Stimulated activated CD4-positive, alpha-beta T cell treated with anti-CD3 and anti-CD28 coated beads, Interleukin-15, amount 100 ng/mL, for 1 hour (primary cell): ENCODE results near the gene HAUS8.
"Not testable (repeated sequence)": the region's sequence is repeated elsewhere in the genome, so short reads cannot be mapped to it uniquely, and the experiment has no call there.

Experiments
- DNase-seq, 2 donors: peaks; one replicate each; pipeline ENCODE4 v3.0.0-alpha.2; 2020; ENCODE audit warnings: low read depth in 1 of 2, low spot score in 1 of 2

Gene HAUS8

DNA sequence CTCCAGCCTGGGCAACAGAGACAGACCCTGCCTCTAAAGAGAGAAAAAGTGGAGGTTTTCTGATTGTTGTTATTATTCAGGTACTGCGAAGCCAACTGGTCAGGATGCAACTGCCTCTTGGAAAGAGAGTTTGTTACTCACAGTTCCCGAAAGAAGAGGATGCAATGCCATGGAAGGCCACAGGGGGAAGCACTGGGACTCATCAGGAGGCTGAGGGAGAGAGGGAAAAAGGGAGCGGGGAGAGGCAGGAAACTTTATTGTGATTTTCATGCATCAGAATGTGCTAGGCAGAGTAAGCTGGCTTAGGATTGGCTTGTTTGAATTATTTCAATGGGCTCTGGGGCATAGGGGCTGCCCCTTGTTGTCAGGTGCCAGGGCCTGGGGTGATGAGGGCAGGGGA, 27.9 kb upstream of the HAUS8 start:
- DNase-seq, result no peak

DNA sequence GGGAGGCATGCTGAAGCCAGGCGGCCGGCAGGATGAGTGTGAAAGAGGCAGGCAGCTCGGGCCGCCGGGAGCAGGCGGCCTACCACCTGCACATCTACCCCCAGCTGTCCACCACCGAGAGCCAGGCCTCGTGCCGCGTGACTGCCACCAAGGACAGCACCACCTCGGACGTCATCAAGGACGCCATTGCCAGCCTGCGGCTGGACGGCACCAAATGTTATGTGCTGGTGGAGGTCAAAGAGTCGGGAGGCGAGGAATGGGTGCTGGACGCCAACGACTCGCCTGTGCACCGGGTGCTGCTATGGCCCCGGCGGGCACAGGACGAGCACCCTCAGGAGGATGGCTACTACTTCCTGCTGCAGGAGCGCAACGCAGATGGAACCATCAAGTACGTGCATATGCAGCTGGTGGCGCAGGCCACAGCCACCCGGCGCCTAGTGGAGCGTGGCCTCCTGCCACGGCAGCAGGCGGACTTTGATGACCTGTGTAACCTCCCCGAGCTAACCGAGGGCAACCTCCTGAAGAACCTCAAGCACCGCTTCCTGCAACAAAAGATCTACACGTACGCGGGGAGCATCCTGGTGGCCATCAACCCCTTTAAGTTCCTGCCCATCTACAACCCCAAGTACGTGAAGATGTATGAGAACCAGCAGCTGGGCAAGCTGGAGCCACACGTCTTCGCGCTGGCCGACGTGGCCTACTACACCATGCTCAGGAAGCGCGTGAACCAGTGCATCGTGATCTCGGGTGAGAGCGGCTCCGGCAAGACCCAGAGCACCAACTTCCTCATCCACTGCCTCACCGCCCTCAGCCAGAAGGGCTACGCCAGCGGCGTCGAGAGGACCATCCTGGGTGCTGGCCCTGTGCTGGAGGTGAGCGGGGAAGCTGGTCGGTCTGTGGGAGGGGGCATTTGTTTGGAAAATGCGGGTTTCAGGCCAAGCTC, 26.7 kb upstream of the HAUS8 start:
- DNase-seq, result no peak

DNA sequence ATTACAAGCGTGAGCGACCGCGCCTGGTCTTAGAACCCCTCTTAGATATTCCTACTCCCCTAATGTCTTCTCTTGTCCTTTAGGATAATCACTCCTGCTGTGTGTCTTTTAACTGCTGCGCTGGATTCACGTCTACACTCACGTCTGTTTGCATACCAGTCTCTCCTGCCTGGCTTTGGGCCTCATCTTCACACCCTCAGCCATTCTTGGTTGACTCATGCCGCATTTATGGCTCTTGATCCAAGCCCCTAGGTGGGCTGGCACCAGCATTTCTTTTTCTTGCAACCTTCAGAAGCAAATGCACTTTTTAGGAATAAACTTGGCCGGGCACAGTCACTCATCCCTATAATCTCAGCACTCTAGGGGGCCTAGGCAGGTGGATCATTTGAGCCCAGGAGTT, 23.1 kb upstream of the HAUS8 start:
- no peak for DNase-seq

DNA sequence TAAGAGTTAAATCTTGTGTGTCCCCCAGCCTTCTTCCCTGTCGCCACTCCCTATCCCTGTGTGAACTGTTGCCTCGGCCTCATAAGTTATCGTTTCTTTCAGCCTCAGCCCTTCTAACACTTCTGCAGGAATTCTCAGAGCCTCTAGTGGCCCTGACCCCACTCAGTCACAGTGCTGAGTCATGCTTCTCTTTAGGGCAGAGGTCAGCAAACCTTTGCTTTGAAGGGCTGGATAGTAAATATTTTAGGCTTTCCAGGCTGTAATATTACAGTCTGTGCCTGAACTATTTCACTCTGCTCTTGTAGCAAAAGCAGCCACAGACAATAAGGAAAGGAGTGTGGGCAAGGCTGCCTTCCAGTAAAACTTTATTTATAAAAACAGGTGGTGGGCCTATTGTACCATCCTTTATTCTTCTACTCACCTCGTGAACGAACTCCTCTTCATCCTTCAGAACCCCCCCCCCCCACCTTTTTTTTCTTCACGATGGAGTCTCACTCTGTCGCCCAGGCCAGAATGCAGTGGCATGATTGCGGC, 22.4 kb upstream of the HAUS8 start:
- no peak for DNase-seq

DNA sequence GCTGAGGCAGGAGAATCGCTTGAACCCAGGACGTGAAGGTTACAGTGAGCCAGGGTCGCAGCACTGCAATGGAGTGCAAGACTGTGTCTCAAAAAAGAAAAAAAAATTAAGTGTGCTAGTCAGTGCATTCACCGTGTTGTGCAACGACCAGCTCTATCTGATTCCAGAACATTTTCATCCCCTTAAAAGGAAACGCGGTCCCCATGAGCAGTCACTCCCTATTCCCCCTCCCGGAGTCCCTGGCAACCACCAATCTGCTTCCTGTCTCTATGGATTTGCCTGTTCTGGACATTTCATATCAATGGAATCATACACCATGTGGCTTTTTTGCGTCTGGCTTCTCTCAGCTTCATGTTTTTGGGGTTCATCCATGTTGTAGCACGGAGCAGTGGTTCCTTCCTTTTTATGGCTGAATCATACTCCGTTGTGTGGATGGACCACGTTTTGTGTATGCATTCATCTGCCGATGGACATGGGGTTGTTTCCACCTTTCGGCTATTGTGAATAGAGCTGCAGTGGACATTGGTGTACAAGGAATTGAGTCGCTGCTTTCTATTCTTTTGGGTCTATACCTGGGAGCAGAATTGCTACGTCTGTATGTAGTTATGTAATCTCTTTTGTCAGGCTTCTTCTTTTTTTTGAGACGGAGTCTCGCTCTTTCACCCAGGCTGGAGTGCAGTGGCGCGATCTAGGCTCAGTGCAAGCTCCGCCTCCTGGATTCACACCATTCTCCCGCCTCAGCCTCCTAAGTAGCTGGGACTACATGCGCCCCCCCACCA, 20.1 kb upstream of the HAUS8 start:
- DNase-seq, result no peak

DNA sequence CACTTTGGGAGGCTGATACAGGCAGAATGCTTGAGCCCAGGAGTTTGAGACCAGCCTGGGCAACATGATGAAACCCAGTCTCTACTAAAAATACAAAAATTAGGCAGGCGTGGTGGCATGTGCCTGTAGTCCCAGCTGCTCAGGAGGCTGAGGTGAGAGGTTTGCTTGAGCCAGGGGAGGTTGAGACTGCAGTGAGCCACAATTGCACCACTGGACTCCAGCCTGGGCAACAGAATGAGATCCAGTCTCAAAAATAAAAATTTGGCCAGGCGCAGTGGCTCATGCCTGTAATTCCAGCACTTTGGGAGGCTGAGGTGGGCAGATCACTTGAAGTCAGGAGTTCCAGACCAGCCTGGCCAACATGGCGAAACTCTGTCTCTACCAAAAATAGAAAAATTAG, 19.4 kb upstream of the HAUS8 start:
- not testable (repeated sequence) for DNase-seq

DNA sequence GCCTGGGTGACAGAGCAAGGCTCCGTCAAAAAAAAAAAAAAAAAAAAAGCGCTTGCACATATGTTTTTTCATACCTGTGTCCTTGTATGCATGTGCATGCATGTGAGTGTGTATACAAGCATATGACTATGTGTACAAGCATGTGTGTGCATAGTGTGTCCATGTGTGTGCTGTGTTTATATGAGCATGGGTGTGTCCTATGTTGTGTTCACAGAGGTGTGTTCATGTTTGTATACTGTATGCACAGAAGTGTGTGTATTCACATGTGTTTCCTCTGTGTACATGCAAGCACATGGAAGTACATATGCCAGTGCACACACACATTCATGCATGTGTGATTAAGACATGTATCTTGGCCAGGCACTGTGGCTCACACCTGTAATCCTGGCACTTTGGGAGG, 17.4 kb upstream of the HAUS8 start:
- DNase-seq, result no peak

DNA sequence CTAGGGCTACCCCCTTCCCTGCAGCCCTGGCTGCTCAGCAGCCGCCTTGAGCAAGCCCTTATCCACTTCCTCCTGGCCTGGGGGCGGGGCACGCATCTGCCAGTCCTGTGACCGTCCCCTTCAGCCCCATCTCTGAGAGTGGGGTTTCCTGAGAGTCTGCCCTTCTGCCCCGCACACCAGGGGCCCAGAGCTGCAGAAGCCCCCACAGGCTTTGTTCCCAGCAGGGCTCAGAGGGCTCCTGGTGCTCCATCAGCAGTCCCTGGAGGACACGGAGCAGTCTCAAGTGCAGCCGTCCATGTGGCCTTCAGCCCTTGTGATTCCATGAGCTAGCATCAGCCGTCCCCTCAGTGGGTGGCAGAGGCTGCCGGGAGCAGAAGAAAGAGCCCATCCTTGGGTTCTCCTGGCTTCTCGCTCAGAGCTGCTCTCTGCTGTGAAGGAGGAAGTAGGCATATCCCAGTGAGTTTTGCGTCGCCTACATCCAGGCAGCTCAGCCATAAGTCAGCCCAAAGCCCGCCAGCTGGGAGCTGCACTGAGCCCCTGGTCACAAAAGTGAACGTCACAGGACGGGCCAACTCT, 16.6 kb upstream of the HAUS8 start:
- no peak for DNase-seq

DNA sequence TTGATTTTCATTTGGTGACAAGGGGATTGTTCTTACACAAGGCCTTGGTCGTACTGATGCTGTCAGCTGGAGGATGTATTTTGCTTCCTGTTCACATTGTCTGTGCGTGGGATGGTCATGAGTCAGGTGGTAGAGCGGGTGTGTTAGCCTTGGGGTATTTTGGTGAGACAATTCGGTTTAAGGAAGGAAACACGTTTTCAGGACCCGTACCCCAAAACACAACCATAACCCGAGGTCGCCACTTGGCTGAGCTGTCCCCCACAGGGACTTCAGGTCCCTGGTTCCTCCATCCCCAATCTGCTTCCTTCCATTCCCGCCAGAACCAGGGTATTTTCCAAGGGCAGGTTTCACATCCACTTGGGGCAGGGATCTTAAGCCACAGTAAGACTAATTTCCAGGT, 15.3 kb upstream of the HAUS8 start:
- DNase-seq, result no peak

DNA sequence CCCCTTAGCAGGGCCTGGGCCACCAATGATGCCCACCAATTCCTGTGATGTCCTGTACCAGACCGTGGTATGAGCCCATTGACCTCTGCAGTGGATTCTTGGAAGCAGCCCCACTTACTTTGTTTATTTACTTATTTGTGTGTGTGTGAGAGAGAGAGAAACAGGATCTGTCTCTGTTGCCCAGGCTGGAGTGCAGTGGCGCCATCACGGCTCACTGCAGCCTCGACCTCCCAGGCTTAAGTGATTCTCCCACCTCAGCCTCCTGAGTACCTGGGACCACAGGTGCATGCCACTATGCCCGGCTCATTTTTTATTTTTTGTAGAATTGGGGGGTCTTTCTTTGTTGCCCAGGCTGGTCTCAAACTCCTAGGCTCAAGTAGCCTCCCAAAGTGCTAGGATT, 13.3 kb upstream of the HAUS8 start:
- DNase-seq, result no peak

DNA sequence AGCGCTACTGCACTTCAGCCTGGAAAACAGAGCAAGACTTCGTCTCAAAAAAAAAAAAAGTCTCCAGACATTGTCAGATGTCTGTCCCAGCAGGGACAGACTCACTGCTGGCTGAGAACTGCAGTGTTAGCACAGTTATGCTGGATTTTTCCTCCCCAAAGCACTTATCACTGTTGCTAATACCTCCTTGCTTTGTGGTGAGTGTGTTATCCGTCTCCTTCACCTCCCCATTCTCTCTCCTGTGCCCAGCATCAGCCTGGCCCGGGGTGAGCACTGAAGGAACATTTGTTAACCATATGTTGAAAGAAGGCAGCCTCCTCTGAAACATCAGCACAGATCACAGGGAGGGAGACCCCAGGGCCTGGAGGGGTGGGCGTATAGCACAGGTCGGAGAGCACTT, 11.6 kb upstream of the HAUS8 start:
- DNase-seq, result no peak

DNA sequence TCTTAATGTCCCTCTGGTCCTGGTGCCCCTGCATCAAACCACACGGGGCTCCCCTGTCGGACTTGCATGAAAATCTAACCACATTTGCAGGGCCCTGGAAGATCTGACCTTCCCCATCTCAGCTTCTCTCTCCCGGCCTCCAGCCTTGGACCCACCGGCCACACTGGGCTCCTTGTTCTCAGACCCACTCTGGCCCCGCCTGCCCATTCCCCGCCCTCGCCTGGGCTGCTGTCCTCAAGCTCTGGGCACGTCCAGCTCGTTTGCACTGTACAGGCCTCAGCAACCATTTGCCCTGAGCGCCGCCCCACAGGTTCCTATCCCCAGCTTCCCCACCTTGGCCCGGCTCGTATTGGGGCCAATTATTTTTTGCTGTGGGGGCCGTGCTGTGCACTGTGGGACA, 10.9 kb upstream of the HAUS8 start:
- DNase-seq, result no peak

DNA sequence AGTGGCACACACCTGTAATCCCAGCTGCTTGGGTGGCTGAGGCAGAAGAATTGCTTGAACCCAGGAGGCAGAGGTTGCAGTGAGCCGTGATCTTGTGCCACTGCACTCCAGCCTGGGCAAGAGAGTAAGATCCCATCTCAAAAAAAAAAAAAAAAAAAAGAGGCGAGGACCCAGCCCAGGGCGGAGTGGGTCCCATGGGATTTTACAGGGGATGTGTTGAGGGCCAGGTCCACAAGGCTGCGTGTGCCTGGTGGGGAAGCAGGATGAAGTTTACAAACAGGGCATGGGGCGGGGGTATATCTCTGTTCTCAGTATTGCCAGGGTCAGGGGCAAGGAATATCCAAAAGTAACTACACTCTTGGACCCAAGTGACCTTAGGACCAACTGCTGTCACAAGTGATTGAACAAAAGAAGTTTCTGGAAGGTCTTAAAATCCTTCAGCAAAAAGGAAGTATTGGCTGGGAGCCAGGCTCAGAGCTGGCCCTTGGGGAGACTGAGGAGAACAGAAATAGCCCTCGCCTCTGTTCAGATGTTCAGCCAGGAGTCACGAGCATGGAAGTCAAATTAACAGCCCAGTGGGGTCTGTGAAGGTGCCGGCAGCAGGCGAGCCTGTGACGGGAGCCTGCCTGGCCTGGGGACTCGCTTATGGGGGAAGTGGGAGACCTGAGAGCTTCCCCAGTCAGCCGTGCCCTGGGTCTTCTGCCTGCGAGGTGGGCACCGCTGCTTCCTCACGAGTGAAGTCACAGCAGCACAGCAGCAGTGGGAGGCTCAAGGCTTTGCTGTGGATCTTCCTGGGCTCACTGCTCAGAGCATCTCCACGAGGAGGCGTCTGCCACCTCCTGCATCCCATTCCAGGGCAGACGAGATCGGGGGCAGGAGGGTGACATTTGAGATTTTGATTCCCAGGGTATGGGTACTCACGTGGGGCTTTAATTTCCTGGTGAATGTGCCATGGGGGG, 6.7 kb upstream of the HAUS8 start:
- no peak for DNase-seq

DNA sequence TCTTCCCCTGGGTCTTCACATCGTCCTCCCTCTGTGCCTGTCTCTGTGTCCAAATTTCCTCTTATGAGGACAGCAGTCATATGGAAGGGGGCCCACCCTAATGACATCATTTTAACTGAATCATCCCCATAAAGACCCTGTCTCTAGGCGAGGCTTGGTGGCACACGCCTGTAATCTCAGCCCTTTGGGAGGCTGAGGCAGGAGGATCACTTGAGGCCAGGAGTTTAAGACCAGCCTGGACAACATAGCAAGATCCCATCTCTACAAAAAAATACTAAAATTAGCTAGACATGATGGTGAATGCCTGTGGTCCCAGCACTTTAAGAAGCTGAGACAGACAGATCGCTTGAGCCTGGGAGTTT, 5.2 kb upstream of the HAUS8 start:
- DNase-seq, result no peak

DNA sequence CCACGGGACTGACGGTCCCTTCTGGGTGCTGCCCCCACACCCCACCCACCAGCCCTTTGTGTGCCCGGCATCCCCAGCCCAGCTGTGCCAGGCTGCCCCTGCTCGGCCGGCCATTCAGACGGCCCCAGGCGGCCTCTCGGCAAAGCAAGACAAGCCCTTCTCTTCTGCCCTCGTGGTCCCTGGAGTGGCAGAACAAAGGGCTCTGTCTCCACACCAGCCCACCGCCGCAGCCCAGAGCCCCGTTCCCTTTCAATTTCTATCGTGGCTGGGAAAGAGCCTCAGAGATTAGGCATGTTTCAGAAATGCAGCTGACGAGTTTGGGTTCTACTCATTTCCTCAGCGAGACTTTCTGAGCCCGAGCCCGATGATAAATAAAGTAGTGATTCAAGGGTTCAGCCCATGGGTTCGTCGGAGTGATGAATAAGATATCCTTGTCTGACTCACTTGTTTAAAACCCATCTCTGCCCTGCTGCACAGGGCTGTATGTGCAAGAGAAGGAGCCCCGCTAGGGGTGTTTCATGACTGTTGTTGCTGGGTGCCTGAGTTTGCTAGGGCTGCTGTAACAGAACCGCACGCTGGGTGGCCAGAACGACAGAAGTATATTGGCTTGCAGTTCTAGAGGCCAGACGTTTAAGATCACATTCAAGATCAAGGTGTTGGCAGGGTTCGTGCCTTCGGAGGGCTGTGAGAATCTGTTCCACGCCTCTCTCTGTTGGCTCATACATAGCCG, 4.6 kb upstream of the HAUS8 start:
- DNase-seq, result peak; percentile 44 to 51

DNA sequence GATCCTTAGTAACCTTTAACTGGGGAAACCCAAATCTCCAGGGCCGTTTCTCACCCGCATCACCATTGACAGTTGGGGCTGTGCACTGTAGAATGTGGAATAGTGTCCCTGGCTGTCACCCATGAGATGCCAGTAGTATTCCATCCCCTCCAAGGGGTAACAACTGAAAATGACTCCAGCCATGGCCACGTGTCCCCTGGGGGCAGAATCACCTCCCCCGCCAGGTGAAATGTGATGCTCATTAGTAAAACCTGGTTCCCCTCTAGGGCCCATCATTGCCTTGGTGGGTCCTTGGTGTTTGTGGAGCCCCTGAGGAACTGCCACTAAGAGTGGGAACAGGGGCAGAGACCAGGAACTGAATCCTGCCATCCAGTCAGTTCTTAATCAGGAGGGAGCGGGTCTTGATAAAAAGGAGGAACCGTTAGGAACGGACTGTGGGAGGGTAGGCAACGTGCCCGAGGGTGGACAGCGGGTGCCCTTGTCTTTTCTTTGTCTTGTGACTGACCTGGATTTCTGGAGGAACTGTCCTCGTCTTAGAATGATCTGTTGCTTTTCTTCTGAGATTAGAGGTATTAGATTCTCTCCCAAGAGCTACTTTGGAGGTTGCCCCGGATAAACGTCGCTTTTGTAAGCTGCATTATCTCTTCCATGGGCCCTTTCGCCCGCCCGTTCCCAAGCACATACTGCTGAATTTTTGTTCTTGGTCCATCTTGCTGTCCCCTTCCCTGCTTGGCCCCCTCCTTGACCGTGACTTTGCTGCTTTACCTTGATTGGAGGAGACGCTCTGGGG, 3.9 kb upstream of the HAUS8 start:
- DNase-seq, result no peak

DNA sequence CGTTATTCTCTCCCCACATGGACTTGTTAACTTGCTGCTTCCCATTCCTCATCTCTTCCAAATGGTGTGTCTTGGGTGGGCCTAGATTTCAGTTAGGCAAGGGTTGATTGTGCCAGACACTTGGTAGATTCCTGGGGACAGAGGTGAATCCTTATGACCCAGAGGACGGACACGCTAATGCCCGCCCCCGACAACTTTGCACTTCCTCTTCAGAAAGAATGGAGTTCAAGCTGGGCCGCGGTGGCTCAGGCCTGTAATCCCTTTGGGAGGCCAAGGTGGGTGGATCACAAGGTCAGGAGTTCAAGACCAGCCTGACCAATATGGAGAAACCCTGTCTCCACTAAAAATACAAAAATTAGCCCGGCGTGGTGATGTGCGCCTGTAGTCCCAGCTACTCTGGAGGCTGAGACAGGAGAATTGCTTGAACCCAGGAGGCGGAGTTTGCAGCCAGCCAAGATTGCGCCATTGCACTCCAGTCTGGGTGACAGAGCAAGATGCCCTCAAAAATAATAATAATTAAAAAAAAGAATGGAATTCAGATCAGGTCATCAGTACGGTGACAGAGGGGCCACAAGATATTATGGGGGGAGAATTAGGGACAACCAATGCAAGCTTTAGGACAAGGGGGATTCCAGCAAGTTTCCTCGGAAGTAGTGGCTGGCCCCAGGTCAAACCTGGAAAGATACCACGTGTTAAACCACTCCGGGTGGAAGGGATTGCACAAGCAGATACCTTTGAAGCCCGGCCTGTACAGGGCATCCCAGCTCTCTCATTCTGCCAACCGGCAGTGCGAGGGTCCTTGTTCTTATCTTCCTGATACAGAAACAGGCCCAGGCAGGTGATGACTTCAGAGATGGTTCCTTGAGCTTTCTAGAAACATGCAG, 3.0 kb upstream of the HAUS8 start:
- DNase-seq, result no peak

DNA sequence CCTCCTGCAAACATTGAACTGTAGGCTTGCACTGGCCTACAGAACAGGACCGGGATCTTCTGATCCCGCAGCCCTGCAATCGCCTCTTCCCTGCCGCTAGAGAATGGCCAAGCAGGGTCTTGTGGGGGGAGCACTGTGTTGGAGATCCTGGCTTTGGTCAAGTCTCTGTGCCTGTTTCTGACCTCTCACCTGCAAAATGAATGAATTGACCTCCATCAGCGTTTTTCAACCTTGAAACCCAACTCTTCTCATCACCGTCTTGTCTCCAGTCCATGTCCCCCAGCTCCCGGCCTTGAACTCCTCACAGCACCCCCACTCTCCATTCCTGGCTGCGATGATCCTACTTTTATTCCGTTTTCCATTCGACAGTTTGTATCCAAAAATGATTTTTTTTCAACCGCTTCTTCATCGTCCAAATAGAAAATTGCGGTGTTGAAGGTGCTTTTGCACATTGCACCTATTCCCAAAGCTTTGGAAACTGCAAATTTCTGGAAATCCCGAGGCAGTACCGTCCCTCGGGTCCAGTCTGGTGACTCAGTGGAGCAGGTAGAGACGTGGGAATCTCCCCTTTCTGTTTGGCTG, 2.3 kb upstream of the HAUS8 start:
- no peak for DNase-seq
